Measurements from ENCODE around the gene PPP1R11. TPM values are rescaled to one million over a fixed set of nuclear protein-coding genes. Genes with fewer than 3 reads are reported as not detected.

Gene PPP1R11
- total and polyA plus RNA-seq, 9 of the 15 experiments (the other 6 are each of a cell fraction or from before 2014, with no cell fraction given): 17.8 to 94.8 (median 44.6) TPM

DNA sequence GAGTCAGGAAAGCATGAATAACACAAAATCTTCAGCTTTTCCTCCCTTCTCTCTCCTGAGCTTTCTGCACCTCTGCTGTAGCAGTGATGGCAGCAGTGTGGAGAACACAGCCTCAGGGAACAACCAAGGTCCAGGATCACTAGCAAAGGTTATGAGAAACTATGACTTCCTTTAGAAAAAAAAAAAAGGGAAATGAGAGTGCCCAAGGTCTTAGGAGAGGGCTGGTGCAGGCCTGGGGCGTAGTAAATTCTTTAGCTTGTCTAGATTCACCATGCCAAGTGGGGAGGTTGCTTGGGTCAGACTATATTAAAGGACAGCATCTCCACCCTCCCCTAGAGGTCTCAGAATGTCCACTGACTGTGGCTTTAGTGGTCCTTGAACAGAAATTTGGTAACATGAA is 46.4 kb upstream of the PPP1R11 start:
- Histone ChIP-seq H4K20me1 (replicated peaks; ENCODE audit: control insufficient read depth, insufficient read depth, low read length) (no peaks in the 10 kb centered on the region), H3K4me1 (replicated peaks in 1 of 2; ENCODE audit: control insufficient read depth in 2 of 2, insufficient read depth in 2 of 2, low read length in 2 of 2) (no peaks in the 10 kb centered on the region), H3K4me2 (ENCODE audit: insufficient read depth, low read length) (no peak overlapping the region), H3K36me3 (ENCODE audit: control insufficient read depth, insufficient read depth, low read length) (no peaks in the 10 kb centered on the region), H3K9me3 (replicated peaks; ENCODE audit: control insufficient read depth, insufficient read depth, low read depth, low read length) (no peaks in the 10 kb centered on the region), H3K4me3 (no peak overlapping the region), H3K79me2 (ENCODE audit: control insufficient read depth, insufficient read depth, low read length) (no peaks in the 10 kb centered on the region), H2AFZ (ENCODE audit: low read depth, low read length) (no peak overlapping the region), H3K27ac (ENCODE audit: extremely low read depth, low read depth, low read length) (no peak overlapping the region), H3K9me1 (ENCODE audit: control insufficient read depth, insufficient read depth, low read length) (no peaks in the 10 kb centered on the region), H3K27me3 (ENCODE audit: control insufficient read depth in 2 of 2, insufficient read depth in 2 of 2, low read length in 2 of 2) (no peaks in the 10 kb centered on the region), H3K9ac (ENCODE audit: insufficient read depth in 1 of 2, low read depth in 2 of 2, low read length in 2 of 2) (no peak overlapping the region)
- WGBS (ENCODE audit: insufficient coverage, low coverage, missing lambda C conversion rate): 44% methylated on average over 1 of the region's 1 CpG
- FAIRE-seq (no peak), ATAC-seq (no peak), DNase-seq (ENCODE audit: extremely low read depth in 1 of 4, low spot score in 3 of 4) (no peak)
- intact Hi-C loops (cut with micrococcal nuclease) (no loop called here), in situ Hi-C loops (cut with MboI) (no loop called here)
- no TSS peak for BruUV-seq (replicated peaks)
- CTCF ChIA-PET (ENCODE audit: low intra/inter-chr PET ratio): no interaction called here
- TF ChIP-seq HIVEP1 (CRISPR knock-in tag; IDR thresholded peaks at IDR 0.05) (no peak), ZNF764 (CRISPR knock-in tag; IDR thresholded peaks at IDR 0.05; ENCODE audit: low read depth) (no peak), ZNF717 (CRISPR knock-in tag; IDR thresholded peaks at IDR 0.05) (no peak), ZNF175 (CRISPR knock-in tag; IDR thresholded peaks at IDR 0.05; ENCODE audit: low read depth) (no peak), FOXM1 (IDR thresholded peaks at IDR 0.05; ENCODE audit: low read depth) (no peak), FOXM1 (CRISPR knock-in tag; IDR thresholded peaks at IDR 0.05; ENCODE audit: low read depth) (no peak), TAL1 (IDR thresholded peaks at IDR 0.05) (no peak), HCFC1 (IDR thresholded peaks at IDR 0.05; ENCODE audit: low read depth, low read length) (no peak)
- TF ChIP-seq, protein P1, sequence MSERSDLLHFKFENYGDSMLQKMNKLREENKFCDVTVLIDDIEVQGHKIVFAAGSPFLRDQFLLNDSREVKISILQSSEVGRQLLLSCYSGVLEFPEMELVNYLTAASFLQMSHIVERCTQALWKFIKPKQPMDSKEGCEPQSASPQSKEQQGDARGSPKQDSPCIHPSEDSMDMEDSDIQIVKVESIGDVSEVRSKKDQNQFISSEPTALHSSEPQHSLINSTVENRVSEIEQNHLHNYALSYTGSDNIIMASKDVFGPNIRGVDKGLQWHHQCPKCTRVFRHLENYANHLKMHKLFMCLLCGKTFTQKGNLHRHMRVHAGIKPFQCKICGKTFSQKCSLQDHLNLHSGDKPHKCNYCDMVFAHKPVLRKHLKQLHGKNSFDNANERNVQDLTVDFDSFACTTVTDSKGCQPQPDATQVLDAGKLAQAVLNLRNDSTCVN (CRISPR knock-in tag; IDR thresholded peaks at IDR 0.05): no peak
- POLR2A ChIA-PET: no interaction called here
